ENCODE measurements around the gene LINC01488.

DNA sequence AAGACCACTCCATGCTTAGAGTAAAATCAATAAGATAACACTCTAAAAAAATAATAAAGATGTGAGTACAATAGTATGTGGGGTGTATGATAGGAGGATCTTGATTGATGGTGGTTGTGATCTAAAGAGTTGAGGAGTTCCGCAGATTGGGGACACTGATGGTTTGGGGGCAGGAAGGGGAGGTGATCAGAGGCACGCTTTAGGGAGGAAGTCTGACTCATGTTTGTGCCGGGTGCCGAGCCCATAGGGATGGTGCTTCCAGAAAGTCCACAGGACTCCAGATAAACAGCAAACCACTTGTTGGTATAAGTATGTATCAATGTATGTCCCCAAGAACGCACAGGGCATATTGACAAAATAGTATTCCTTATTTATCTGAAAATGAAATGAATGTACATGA is 27.5 kb downstream of the LINC01488 start:
- TF ChIP-seq, protein P1, sequence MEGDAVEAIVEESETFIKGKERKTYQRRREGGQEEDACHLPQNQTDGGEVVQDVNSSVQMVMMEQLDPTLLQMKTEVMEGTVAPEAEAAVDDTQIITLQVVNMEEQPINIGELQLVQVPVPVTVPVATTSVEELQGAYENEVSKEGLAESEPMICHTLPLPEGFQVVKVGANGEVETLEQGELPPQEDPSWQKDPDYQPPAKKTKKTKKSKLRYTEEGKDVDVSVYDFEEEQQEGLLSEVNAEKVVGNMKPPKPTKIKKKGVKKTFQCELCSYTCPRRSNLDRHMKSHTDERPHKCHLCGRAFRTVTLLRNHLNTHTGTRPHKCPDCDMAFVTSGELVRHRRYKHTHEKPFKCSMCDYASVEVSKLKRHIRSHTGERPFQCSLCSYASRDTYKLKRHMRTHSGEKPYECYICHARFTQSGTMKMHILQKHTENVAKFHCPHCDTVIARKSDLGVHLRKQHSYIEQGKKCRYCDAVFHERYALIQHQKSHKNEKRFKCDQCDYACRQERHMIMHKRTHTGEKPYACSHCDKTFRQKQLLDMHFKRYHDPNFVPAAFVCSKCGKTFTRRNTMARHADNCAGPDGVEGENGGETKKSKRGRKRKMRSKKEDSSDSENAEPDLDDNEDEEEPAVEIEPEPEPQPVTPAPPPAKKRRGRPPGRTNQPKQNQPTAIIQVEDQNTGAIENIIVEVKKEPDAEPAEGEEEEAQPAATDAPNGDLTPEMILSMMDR (IDR thresholded peaks at IDR 0.05), result no peak
- TF ChIP-seq EZH2 (IDR thresholded peaks at IDR 0.05; ENCODE audit: borderline replicate concordance, insufficient read depth, low read depth, low read length, poor library complexity, severe bottlenecking), result no peak

Measured in B cell (primary cell).